Measurements from ENCODE around the gene PYM1. TPM values are rescaled to one million over a fixed set of nuclear protein-coding genes. Genes with fewer than 3 reads are reported as not detected.

The PYM1 gene
- total RNA-seq, 1 experiment from 2014 or later: 58.9 TPM

- H3K4ac ChIP-seq (ENCODE audit: low read depth, low read length): no peak overlapping the region
- no peak for DNase-seq
- H3K4me2 ChIP-seq (ENCODE audit: insufficient read depth, insufficient read length, low read length): no peak overlapping the region
- H2BK5ac ChIP-seq (ENCODE audit: insufficient read length, low read length): no peak overlapping the region
- Mint-ChIP-seq H3K36me3 (ENCODE audit: insufficient read depth in 1 of 3, low read depth in 3 of 3) (no peaks in the 10 kb centered on the region), H3K9me3 (no peaks in the 10 kb centered on the region; a peak in 1 of 5 replicates), H3K4me3 (no peak overlapping the region), H3K4me1 (peaks cover 0 to 4% of the 10 kb centered on the region in 2 experiments; a peak in 2 of 4 replicates), H3K27ac (no peak overlapping the region), H3K27me3 (ENCODE audit: low read depth) (no peaks in the 10 kb centered on the region)
- no peak overlapping the region for H3K23ac ChIP-seq (ENCODE audit: insufficient read length, low read depth, low read length)
- H3T11ph ChIP-seq (ENCODE audit: low read length): no peak overlapping the region
- H3K14ac ChIP-seq (ENCODE audit: insufficient read depth, low read length): no peak overlapping the region
- no peak overlapping the region for H3K9ac ChIP-seq (ENCODE audit: extremely low read depth, insufficient read length, low read length)
- H3K27ac ChIP-seq (ENCODE audit: insufficient read length, low read depth, low read length): no peak overlapping the region
- H3K9me3 ChIP-seq (ENCODE audit: control insufficient read depth, low read depth, low read length): no peaks in the 10 kb centered on the region
- H4K91ac ChIP-seq (ENCODE audit: insufficient read length, low read depth, low read length): no peak overlapping the region
- H3K23me2 ChIP-seq (ENCODE audit: insufficient read length, low read depth, low read length, poor library complexity, severe bottlenecking): no peaks in the 10 kb centered on the region
- H3K56ac ChIP-seq (ENCODE audit: insufficient read length, low read depth, low read length): no peak overlapping the region
- no peaks in the 10 kb centered on the region for H4K20me1 ChIP-seq (ENCODE audit: control insufficient read depth, insufficient read depth, insufficient read length)
- no peak overlapping the region for H4K8ac ChIP-seq (replicated peaks; ENCODE audit: insufficient read length, low read depth, low read length)
- no peak overlapping the region for H2BK15ac ChIP-seq (ENCODE audit: low read depth, low read length)
- WGBS (ENCODE audit: extremely low coverage, insufficient read length, low lambda C conversion rate): no CpG with 5 or more reads among the region's 1 CpG
- H3K79me2 ChIP-seq (ENCODE audit: insufficient read depth, low read length): no peaks in the 10 kb centered on the region
- H3K79me1 ChIP-seq (ENCODE audit: insufficient read depth, low read depth, low read length, poor library complexity, severe bottlenecking): no peaks in the 10 kb centered on the region
- no peak overlapping the region for H2AK5ac ChIP-seq (ENCODE audit: insufficient read length, low read length)
- H2AFZ ChIP-seq (ENCODE audit: low read length): no peak overlapping the region
- no peaks in the 10 kb centered on the region for H3K27me3 ChIP-seq (ENCODE audit: insufficient read depth, low read length)
- no peaks in the 10 kb centered on the region for H3K4me1 ChIP-seq (ENCODE audit: insufficient read depth, low read length)
- no peak overlapping the region for H2BK12ac ChIP-seq (ENCODE audit: insufficient read length, low read depth, low read length)
- no peak overlapping the region for H2BK120ac ChIP-seq (ENCODE audit: low read depth, low read length, poor library complexity, severe bottlenecking)
- H3K18ac ChIP-seq (ENCODE audit: insufficient read length, low read depth, low read length): no peak overlapping the region
- H2BK20ac ChIP-seq (ENCODE audit: low read depth, low read length, poor library complexity, severe bottlenecking): no peak overlapping the region
- H4K5ac ChIP-seq (ENCODE audit: insufficient read length, low read depth, low read length): no peak overlapping the region
- TF ChIP-seq CTCF (conservative IDR thresholded peaks at IDR 0.05): no peak
Measured at GRCh38 chr12:55885113-55885512, 42.6 kb downstream of the PYM1 start.
